ENCODE results near the gene FAM241A.
"Not testable (repeated sequence)": the region's sequence is repeated elsewhere in the genome, so short reads cannot be mapped to it uniquely, and the experiment has no call there.

Gene FAM241A

GRCh38 chr4:112201915-112202505, 56.8 kb downstream of the FAM241A start:
- Histone ChIP-seq H4K20me1 (ENCODE audit: insufficient read depth) (no peaks in the 10 kb centered on the region), H3K36me3 (ENCODE audit: insufficient read depth) (no peaks in the 10 kb centered on the region), H3K27me3 (ENCODE audit: insufficient read depth, low read depth) (no peaks in the 10 kb centered on the region), H3K27ac (no peak overlapping the region), H3K4me2 (no peak overlapping the region), H3K9ac (no peak overlapping the region), H3K4me3 (IDR thresholded peaks at IDR 0.05; ENCODE audit: insufficient read depth, low read depth, low read length) (no peak overlapping the region), H2AFZ (ENCODE audit: low read depth) (no peak overlapping the region), H3K4me1 (ENCODE audit: low read depth, poor library complexity, severe bottlenecking) (peaks cover 17% of the 10 kb centered on the region), H3K79me2 (ENCODE audit: insufficient read depth, low read depth) (no peaks in the 10 kb centered on the region)
- TF ChIP-seq CTCF (conservative IDR thresholded peaks at IDR 0.05; ENCODE audit: low read depth, low read length), result no peak

- H3K4me2 ChIP-seq, result no peak overlapping the region
- H2AFZ ChIP-seq (ENCODE audit: low read depth), result no peak overlapping the region
- TF ChIP-seq CTCF (conservative IDR thresholded peaks at IDR 0.05; ENCODE audit: low read depth, low read length), result no peak
- no peaks in the 10 kb centered on the region for H4K20me1 ChIP-seq (ENCODE audit: insufficient read depth)
- no peaks in the 10 kb centered on the region for H3K79me2 ChIP-seq (ENCODE audit: insufficient read depth, low read depth)
- H3K4me1 ChIP-seq (ENCODE audit: low read depth, poor library complexity, severe bottlenecking), result peaks cover 13% of the 10 kb centered on the region
- no peaks in the 10 kb centered on the region for H3K27me3 ChIP-seq (ENCODE audit: insufficient read depth, low read depth)
- H3K36me3 ChIP-seq (ENCODE audit: insufficient read depth), result no peaks in the 10 kb centered on the region
- H3K4me3 ChIP-seq (IDR thresholded peaks at IDR 0.05; ENCODE audit: insufficient read depth, low read depth, low read length), result no peak overlapping the region
- H3K27ac ChIP-seq, result no peak overlapping the region
- no peak overlapping the region for H3K9ac ChIP-seq
These were observed 58.3 kb downstream of the FAM241A start for GRCh38 chr4:112203593-112203992.

DNA sequence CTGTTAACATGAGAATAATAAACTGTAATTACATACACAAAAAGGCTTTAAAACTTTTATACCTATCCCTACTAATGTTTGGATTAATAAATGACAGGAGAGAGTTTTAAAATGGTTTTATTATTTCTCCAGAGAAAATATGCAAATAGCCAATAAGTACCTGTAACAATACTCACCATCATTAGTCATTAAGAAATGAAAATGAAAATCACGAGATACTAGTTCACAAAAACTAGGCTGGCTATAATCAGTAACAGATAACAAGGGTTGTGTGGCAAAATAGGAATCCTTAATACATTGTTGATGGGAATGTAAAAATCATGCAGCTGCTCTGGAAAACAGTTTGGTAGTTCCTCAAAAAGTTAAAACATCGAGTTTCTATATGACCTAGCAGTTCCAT, 61.2 kb downstream of the FAM241A start:
- H3K27ac ChIP-seq, result no peak overlapping the region
- H3K79me2 ChIP-seq (ENCODE audit: insufficient read depth, low read depth), result no peaks in the 10 kb centered on the region

DNA sequence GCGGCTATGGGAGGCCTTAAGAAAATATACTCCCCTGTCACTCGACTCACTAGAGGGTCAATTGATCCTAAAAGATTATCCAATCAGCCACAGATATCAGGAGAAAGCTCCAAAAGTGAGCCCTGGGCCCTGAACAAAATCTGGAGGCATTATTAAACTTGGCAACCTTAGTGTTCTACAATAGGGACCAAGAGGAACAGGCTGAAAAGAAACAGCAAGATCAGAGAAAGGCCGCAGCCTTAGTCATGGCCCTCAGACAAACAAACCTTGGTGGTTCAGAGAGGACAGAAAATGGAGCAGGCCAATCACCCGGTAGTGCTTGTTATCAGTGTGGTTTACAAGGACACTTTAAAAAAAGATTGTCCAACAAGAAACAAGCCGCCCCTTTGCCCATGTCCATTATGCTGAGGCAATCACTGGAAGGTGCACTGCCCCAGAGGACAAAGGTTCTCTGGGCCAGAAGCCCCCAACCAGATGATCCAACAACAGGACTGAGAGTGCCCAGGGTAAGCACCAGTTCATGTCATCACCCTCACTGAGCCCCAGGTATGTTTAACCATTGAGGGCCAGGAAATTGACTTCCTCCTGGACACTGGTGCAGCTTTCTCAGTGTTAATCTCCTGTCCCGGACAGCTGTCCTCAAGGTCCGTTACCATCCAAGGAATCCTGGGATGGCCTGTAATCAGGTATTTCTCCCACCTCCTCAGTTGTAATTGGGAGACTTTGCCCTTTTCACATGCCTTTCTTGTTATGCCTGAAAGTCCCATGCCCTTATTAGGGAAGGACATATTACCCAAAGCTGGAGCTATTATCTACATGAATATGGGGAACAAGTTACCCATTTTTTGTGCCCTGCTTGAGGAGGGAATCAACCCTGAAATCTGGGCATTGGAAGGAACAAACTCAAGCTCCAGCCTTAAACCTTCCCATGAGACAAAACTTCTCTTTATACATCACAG, 63.2 kb downstream of the FAM241A start:
- not testable (repeated sequence) for H3K27ac ChIP-seq; H2AFZ ChIP-seq (ENCODE audit: low read depth); H3K4me2 ChIP-seq; H4K20me1 ChIP-seq (ENCODE audit: insufficient read depth); H3K36me3 ChIP-seq (ENCODE audit: insufficient read depth); H3K4me3 ChIP-seq (IDR thresholded peaks at IDR 0.05; ENCODE audit: insufficient read depth, low read depth, low read length); H3K4me1 ChIP-seq (ENCODE audit: low read depth, poor library complexity, severe bottlenecking); H3K79me2 ChIP-seq (ENCODE audit: insufficient read depth, low read depth); H3K27me3 ChIP-seq (ENCODE audit: insufficient read depth, low read depth); H3K9ac ChIP-seq

More for the DNA sequence above, 61.2 kb downstream of the FAM241A start:
- TF ChIP-seq CTCF (conservative IDR thresholded peaks at IDR 0.05; ENCODE audit: low read depth, low read length), result no peak
- Histone ChIP-seq H2AFZ (ENCODE audit: low read depth) (no peak overlapping the region), H4K20me1 (ENCODE audit: insufficient read depth) (no peaks in the 10 kb centered on the region), H3K9ac (no peak overlapping the region), H3K4me1 (ENCODE audit: low read depth, poor library complexity, severe bottlenecking) (no peaks in the 10 kb centered on the region), H3K4me3 (IDR thresholded peaks at IDR 0.05; ENCODE audit: insufficient read depth, low read depth, low read length) (no peak overlapping the region), H3K27me3 (ENCODE audit: insufficient read depth, low read depth) (no peaks in the 10 kb centered on the region), H3K4me2 (no peak overlapping the region), H3K36me3 (ENCODE audit: insufficient read depth) (no peaks in the 10 kb centered on the region)

- Histone ChIP-seq H3K4me1 (ENCODE audit: low read depth, poor library complexity, severe bottlenecking) (peaks cover 16% of the 10 kb centered on the region), H2AFZ (ENCODE audit: low read depth) (no peak overlapping the region), H3K27me3 (ENCODE audit: insufficient read depth, low read depth) (no peaks in the 10 kb centered on the region), H3K27ac (no peak overlapping the region), H3K4me3 (IDR thresholded peaks at IDR 0.05; ENCODE audit: insufficient read depth, low read depth, low read length) (no peak overlapping the region), H4K20me1 (ENCODE audit: insufficient read depth) (no peaks in the 10 kb centered on the region; the same call in 1 of the 2 replicates), H3K36me3 (ENCODE audit: insufficient read depth) (no peaks in the 10 kb centered on the region), H3K9ac (no peak overlapping the region), H3K79me2 (ENCODE audit: insufficient read depth, low read depth) (no peaks in the 10 kb centered on the region), H3K4me2 (no peak overlapping the region)
- TF ChIP-seq CTCF (conservative IDR thresholded peaks at IDR 0.05; ENCODE audit: low read depth, low read length), result no peak
These were observed 65.5 kb downstream of the FAM241A start for GRCh38 chr4:112210777-112211176.

Measured in KMS-11 (cell line).